H9 (cell line): ENCODE measurements around the gene MIER2. TPM values are rescaled to one million over a fixed set of nuclear protein-coding genes. Genes with fewer than 3 reads are reported as not detected.

Source experiments
- DNase-seq: peaks from one replicate; pipeline ENCODE4 v3.0.0-alpha.2; 2017
- H2AFZ ChIP-seq: one replicate; pipeline ENCODE4 v1.6.1; 2013; ENCODE audit warnings: mild to moderate bottlenecking, low read length, control low read depth, moderate library complexity
- H2AK5ac ChIP-seq: 2 replicates; pipeline ENCODE4 v1.6.1; 2013; ENCODE audit warnings: low read length, control low read depth, mixed read lengths; ENCODE audit not compliant: insufficient read length
- H2BK120ac ChIP-seq: one replicate; pipeline ENCODE4 v1.6.1; 2013; ENCODE audit warnings: low read depth, mild to moderate bottlenecking, low read length, control low read depth, inconsistent platforms; ENCODE audit not compliant: poor library complexity, severe bottlenecking
- H2BK12ac ChIP-seq: 2 replicates; pipeline ENCODE4 v1.6.1; 2013; ENCODE audit warnings: low read length, control low read depth, mixed read lengths, low read depth; ENCODE audit not compliant: insufficient read length
- H2BK15ac ChIP-seq: 2 replicates; pipeline ENCODE4 v1.6.1; 2013; ENCODE audit warnings: low read depth, low read length, control low read depth
- H2BK20ac ChIP-seq: one replicate; pipeline ENCODE4 v1.6.1; 2013; ENCODE audit warnings: low read depth, mild to moderate bottlenecking, low read length, control low read depth, inconsistent platforms; ENCODE audit not compliant: poor library complexity, severe bottlenecking
- H2BK5ac ChIP-seq: 2 replicates; pipeline ENCODE4 v1.6.1; 2013; ENCODE audit warnings: low read length, control low read depth, mixed read lengths; ENCODE audit not compliant: insufficient read length
- H3K14ac ChIP-seq: 2 replicates; pipeline ENCODE4 v1.6.1; 2013; ENCODE audit warnings: low read length, control low read depth; ENCODE audit not compliant: insufficient read depth
- H3K18ac ChIP-seq: 2 replicates; pipeline ENCODE4 v1.6.1; 2013; ENCODE audit warnings: low read depth, mild to moderate bottlenecking, mixed read lengths, low read length, control low read depth; ENCODE audit not compliant: insufficient read length
- H3K23ac ChIP-seq: 2 replicates; pipeline ENCODE4 v1.6.1; 2013; ENCODE audit warnings: low read length, control low read depth, mixed read lengths, low read depth; ENCODE audit not compliant: insufficient read length
- H3K23me2 ChIP-seq: 2 replicates; pipeline ENCODE4 v1.6.1; 2013; ENCODE audit warnings: low read depth, mild to moderate bottlenecking, mixed read lengths, low read length, control low read depth; ENCODE audit not compliant: insufficient read length, poor library complexity, severe bottlenecking
- H3K27ac ChIP-seq: 2 replicates; pipeline ENCODE4 v1.5.1; 2013; ENCODE audit warnings: low read length, control low read depth, mixed read lengths, low read depth; ENCODE audit not compliant: insufficient read length
- H3K27me3 ChIP-seq: 2 replicates; pipeline ENCODE4 v1.6.1; 2013; ENCODE audit warnings: low read length, control low read depth, inconsistent platforms; ENCODE audit not compliant: insufficient read depth
- H3K4ac ChIP-seq: 2 replicates; pipeline ENCODE4 v1.6.1; 2013; ENCODE audit warnings: low read depth, mild to moderate bottlenecking, control low read depth, inconsistent platforms, low read length, moderate library complexity
- H3K4me1 ChIP-seq: 2 replicates; pipeline ENCODE4 v1.6.1; 2013; ENCODE audit warnings: low read length, control low read depth, inconsistent platforms; ENCODE audit not compliant: insufficient read depth
- H3K4me2 ChIP-seq: 2 replicates; pipeline ENCODE4 v1.6.1; 2013; ENCODE audit warnings: low read length, control low read depth, mixed read lengths; ENCODE audit not compliant: insufficient read length, insufficient read depth
- H3K56ac ChIP-seq: 2 replicates; pipeline ENCODE4 v1.6.1; 2013; ENCODE audit warnings: low read depth, mild to moderate bottlenecking, mixed read lengths, low read length, control low read depth; ENCODE audit not compliant: insufficient read length
- H3K79me1 ChIP-seq: 2 replicates; pipeline ENCODE4 v1.6.1; 2013; ENCODE audit warnings: low read depth, mild to moderate bottlenecking, moderate library complexity, low read length, control low read depth, inconsistent platforms; ENCODE audit not compliant: insufficient read depth, poor library complexity, severe bottlenecking
- H3K79me2 ChIP-seq: 2 replicates; pipeline ENCODE4 v1.6.1; 2013; ENCODE audit warnings: low read length, control low read depth, inconsistent platforms; ENCODE audit not compliant: insufficient read depth
- H3K9ac ChIP-seq: 2 replicates; pipeline ENCODE4 v1.6.1; 2013; ENCODE audit warnings: low read length, control low read depth, mixed read lengths; ENCODE audit not compliant: insufficient read length; ENCODE audit errors: extremely low read depth
- H3K9me3 ChIP-seq: one replicate; pipeline ENCODE4 v1.6.1; 2013; ENCODE audit warnings: low read depth, low read length, inconsistent platforms; ENCODE audit not compliant: control insufficient read depth
- H3T11ph ChIP-seq: one replicate; pipeline ENCODE4 v1.6.1; 2013; ENCODE audit warnings: mild to moderate bottlenecking, low read length, control low read depth, inconsistent platforms
- H4K20me1 ChIP-seq: one replicate; pipeline ENCODE4 v1.6.1; 2013; ENCODE audit not compliant: control insufficient read depth, insufficient read length, insufficient read depth
- H4K5ac ChIP-seq: 2 replicates; pipeline ENCODE4 v1.6.1; 2013; ENCODE audit warnings: low read depth, mild to moderate bottlenecking, mixed read lengths, low read length, control low read depth; ENCODE audit not compliant: insufficient read length
- H4K8ac ChIP-seq: replicated peaks from 2 replicates; pipeline ENCODE4 v1.6.1; 2013; ENCODE audit warnings: low read length, control low read depth, mixed read lengths, low read depth; ENCODE audit not compliant: insufficient read length
- H4K91ac ChIP-seq: 2 replicates; pipeline ENCODE4 v1.6.1; 2013; ENCODE audit warnings: low read depth, mild to moderate bottlenecking, moderate library complexity, mixed read lengths, low read length, control low read depth; ENCODE audit not compliant: insufficient read length
- H3K27ac Mint-ChIP-seq, 3 experiments: 2 replicates in 2 of 3; 3 replicates in 1 of 3; pipeline ENCODE4 v1.8.0; 2020 to 2021; ENCODE audit warnings: mixed read lengths in 3 of 3, mild to moderate bottlenecking in 1 of 3, moderate library complexity in 1 of 3
- H3K27me3 Mint-ChIP-seq: 2 replicates; pipeline ENCODE4 v1.8.0; 2021; ENCODE audit warnings: low read depth, mild to moderate bottlenecking, moderate library complexity, mixed read lengths
- H3K36me3 Mint-ChIP-seq, 3 experiments: 2 replicates in 2 of 3; 3 replicates in 1 of 3; pipeline ENCODE4 v1.8.0; 2020 to 2021; ENCODE audit warnings: low read depth in 3 of 3, mixed read lengths in 3 of 3; ENCODE audit not compliant: insufficient read depth in 1 of 3
- H3K4me1 Mint-ChIP-seq, 2 experiments: 2 replicates each; pipeline ENCODE4 v1.8.0; 2020; ENCODE audit warnings: mixed read lengths in 2 of 2
- H3K4me3 Mint-ChIP-seq, 2 experiments: 2 replicates in 1 of 2; 3 replicates in 1 of 2; pipeline ENCODE4 v1.8.0; 2020 to 2021; ENCODE audit warnings: mild to moderate bottlenecking in 2 of 2, mixed read lengths in 2 of 2, moderate library complexity in 1 of 2
- H3K9me3 Mint-ChIP-seq, 2 experiments: 2 replicates in 1 of 2; 3 replicates in 1 of 2; pipeline ENCODE4 v1.8.0; 2020; ENCODE audit warnings: mild to moderate bottlenecking in 2 of 2, mixed read lengths in 2 of 2, moderate library complexity in 1 of 2
- WGBS: extraction: QIAGEN DNeasy Blood & Tissue Kit; methylation state at CpG from one replicate; pipeline ENCODE4 v1.1.7; 2013; ENCODE audit warnings: missing lambda C conversion rate, low lambda C conversion rate, mixed read lengths; ENCODE audit not compliant: insufficient read length; ENCODE audit errors: extremely low coverage; 5-methylcytosine and 5-hydroxymethylcytosine counted together
- total RNA-seq: library from RNA; stranded (reverse); gene quantifications from 2 replicates; pipeline ENCODE4 v1.2.1, GENCODE V29; 2021
- TF ChIP-seq, protein P1 (sequence below): fragments of 200-600 bp; sonication (generic); conservative IDR thresholded peaks from 3 replicates; pipeline ENCODE4 v1.8.0; 2021; ENCODE audit warnings: antibody characterized with exemption, mild to moderate bottlenecking

The MIER2 gene
- total RNA-seq, 1 experiment from 2014 or later = 60.5 TPM

DNA sequence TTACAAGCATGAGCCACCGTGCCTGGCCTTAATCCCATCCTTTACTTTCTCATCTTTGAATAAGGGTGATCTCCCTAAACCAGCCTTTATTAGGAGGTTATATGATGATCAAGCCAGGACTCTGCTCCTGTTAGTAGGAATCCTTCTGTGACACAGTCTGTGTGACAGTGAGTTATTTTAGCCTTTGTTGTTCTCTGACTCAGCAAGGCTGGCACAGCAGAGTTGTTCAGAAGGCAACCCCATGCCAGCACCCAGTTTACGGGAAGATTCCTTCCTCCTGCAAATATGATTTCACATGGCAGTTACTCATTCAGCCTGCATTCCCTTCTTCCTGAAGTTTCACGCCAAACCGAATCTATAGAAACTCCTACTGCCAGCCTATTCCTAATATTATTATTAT is 10.5 kb upstream of the MIER2 start:
- TF ChIP-seq, protein P1, sequence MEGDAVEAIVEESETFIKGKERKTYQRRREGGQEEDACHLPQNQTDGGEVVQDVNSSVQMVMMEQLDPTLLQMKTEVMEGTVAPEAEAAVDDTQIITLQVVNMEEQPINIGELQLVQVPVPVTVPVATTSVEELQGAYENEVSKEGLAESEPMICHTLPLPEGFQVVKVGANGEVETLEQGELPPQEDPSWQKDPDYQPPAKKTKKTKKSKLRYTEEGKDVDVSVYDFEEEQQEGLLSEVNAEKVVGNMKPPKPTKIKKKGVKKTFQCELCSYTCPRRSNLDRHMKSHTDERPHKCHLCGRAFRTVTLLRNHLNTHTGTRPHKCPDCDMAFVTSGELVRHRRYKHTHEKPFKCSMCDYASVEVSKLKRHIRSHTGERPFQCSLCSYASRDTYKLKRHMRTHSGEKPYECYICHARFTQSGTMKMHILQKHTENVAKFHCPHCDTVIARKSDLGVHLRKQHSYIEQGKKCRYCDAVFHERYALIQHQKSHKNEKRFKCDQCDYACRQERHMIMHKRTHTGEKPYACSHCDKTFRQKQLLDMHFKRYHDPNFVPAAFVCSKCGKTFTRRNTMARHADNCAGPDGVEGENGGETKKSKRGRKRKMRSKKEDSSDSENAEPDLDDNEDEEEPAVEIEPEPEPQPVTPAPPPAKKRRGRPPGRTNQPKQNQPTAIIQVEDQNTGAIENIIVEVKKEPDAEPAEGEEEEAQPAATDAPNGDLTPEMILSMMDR = no peak
- Histone ChIP-seq H4K5ac (no peak overlapping the region), H3K4ac (no peak overlapping the region), H3K14ac (no peak overlapping the region), H2BK120ac (no peak overlapping the region), H2BK12ac (no peak overlapping the region), H3K23me2 (no peaks in the 10 kb centered on the region), H4K8ac (no peak overlapping the region), H3K56ac (no peak overlapping the region), H2BK20ac (no peak overlapping the region), H3K79me2 (no peaks in the 10 kb centered on the region), H2BK5ac (no peak overlapping the region), H4K91ac (no peak overlapping the region), H3K27me3 (no peaks in the 10 kb centered on the region), H3K27ac (no peak overlapping the region), H4K20me1 (no peaks in the 10 kb centered on the region), H3K4me2 (no peak overlapping the region), H3K23ac (no peak overlapping the region), H3K18ac (no peak overlapping the region), H2AFZ (no peak overlapping the region), H2BK15ac (no peak overlapping the region), H3K9ac (no peak overlapping the region), H3K79me1 (no peaks in the 10 kb centered on the region), H2AK5ac (no peak overlapping the region), H3T11ph (no peak overlapping the region), H3K4me1 (no peaks in the 10 kb centered on the region), H3K9me3 (no peaks in the 10 kb centered on the region)
- no peak overlapping the region for H3K27ac Mint-ChIP-seq
- WGBS = no CpG with 5 or more reads among the region's 4 CpGs
- peaks cover 0 to 5% of the 10 kb centered on the region in 2 experiments; a peak in 2 of 4 replicates for H3K4me1 Mint-ChIP-seq
- H3K9me3 Mint-ChIP-seq = peaks cover 9 to 12% of the 10 kb centered on the region in 2 experiments
- H3K4me3 Mint-ChIP-seq = no peak overlapping the region
- DNase-seq = no peak
- H3K36me3 Mint-ChIP-seq = no peaks in the 10 kb centered on the region; a peak in 2 of 7 replicates
- H3K27me3 Mint-ChIP-seq = peaks cover 29% of the 10 kb centered on the region
